SH-SY5Y (cell line): ENCODE measurements around the gene FRMD5.
A peak's percentile ranks its signal among the peaks of the same experiment; 100 is the strongest.

Experiments
- GATA2 ChIP-seq: IDR thresholded peaks from 2 replicates; pipeline ENCODE4 v1.6.1; 2011; ENCODE audit warnings: mild to moderate bottlenecking, low read depth, low read length
- GATA3 ChIP-seq: IDR thresholded peaks from 2 replicates; pipeline ENCODE4 v1.6.1; 2011; ENCODE audit warnings: low read depth, mild to moderate bottlenecking, low read length, moderate library complexity

GRCh38 chr15:44194323-44195150 is 534 bp downstream of the FRMD5 start:
- no peak for TF ChIP-seq GATA3
- TF ChIP-seq GATA2, result peak; percentile 79
